Neural cell (in vitro differentiated cells): Measurements from ENCODE around the gene CDH8. TPM values are rescaled to one million over a fixed set of nuclear protein-coding genes. Genes with fewer than 3 reads are reported as not detected.

Experiments
- H2AFZ ChIP-seq: fragments of 200-600, 300-800 bp; sonication (generic), shearing (Covaris generic); 2 replicates; pipeline ENCODE4 v1.6.0; 2014; ENCODE audit warnings: low read depth, mild to moderate bottlenecking, antibody characterized with exemption, low read length, moderate library complexity
- H3F3A ChIP-seq: fragments of 200-600 bp; shearing (Covaris generic); 2 replicates; pipeline ENCODE4 v1.6.1; 2016; ENCODE audit warnings: mild to moderate bottlenecking, moderate library complexity, mixed read lengths, antibody characterized with exemption, low read length; ENCODE audit not compliant: insufficient read depth, poor library complexity, severe bottlenecking
- H3K27ac ChIP-seq: fragments of 200-600, 300-800 bp; sonication (generic), shearing (Covaris generic); 2 replicates; pipeline ENCODE4 v1.5.1; 2014; ENCODE audit warnings: mild to moderate bottlenecking, low read length, moderate library complexity
- H3K27me3 ChIP-seq: fragments of 300-800, 200-600 bp; sonication (generic), shearing (Covaris generic); 2 replicates; pipeline ENCODE4 v1.6.0; 2014; ENCODE audit warnings: mild to moderate bottlenecking, low read depth, low read length, moderate library complexity; ENCODE audit not compliant: insufficient read depth
- H3K36me3 ChIP-seq: fragments of 300-800, 200-600 bp; sonication (generic), shearing (Covaris generic); 2 replicates; pipeline ENCODE4 v1.5.1; 2014; ENCODE audit warnings: mild to moderate bottlenecking, antibody characterized with exemption, low read length, moderate library complexity; ENCODE audit not compliant: insufficient read depth
- H3K4me2 ChIP-seq: fragments of 300-800, 200-600 bp; sonication (generic), shearing (Covaris generic); 2 replicates; pipeline ENCODE4 v1.6.0; 2014; ENCODE audit warnings: mild to moderate bottlenecking, low read length
- H3K4me3 ChIP-seq: fragments of 300-800, 200-600 bp; sonication (generic), shearing (Covaris generic); 2 replicates; pipeline ENCODE4 v1.5.1; 2014; ENCODE audit warnings: mild to moderate bottlenecking, low read length, moderate library complexity
- H3K79me2 ChIP-seq: fragments of 200-600 bp; shearing (Covaris generic); replicated peaks from 2 replicates; pipeline ENCODE4 v1.6.0; 2014; ENCODE audit warnings: mild to moderate bottlenecking, low read length, moderate library complexity; ENCODE audit not compliant: insufficient read depth
- H3K9ac ChIP-seq: fragments of 300-800, 200-600 bp; sonication (generic), shearing (Covaris generic); 2 replicates; pipeline ENCODE4 v1.6.1; 2016; ENCODE audit warnings: mild to moderate bottlenecking, low read length, mixed read lengths
- H3K9me2 ChIP-seq: fragments of 200-600 bp; shearing (Covaris generic); 2 replicates; pipeline ENCODE4 v1.6.1; 2016; ENCODE audit warnings: mild to moderate bottlenecking, low read length, mixed read lengths; ENCODE audit not compliant: insufficient read depth
- H3K9me3 ChIP-seq: fragments of 200-600, 300-800 bp; sonication (generic), shearing (Covaris generic); 2 replicates; pipeline ENCODE4 v1.6.1; 2016; ENCODE audit warnings: mild to moderate bottlenecking, mixed run types, low read length, moderate library complexity, mixed read lengths
- H4K20me1 ChIP-seq: fragments of 200-600 bp; shearing (Covaris generic); 2 replicates; pipeline ENCODE4 v1.6.1; 2016; ENCODE audit warnings: mild to moderate bottlenecking, mixed run types; ENCODE audit not compliant: insufficient read depth
- EP300 ChIP-seq: fragments of 450-650 bp; conservative IDR thresholded peaks from 2 replicates; pipeline ENCODE4 v1.6.1; 2014; ENCODE audit warnings: antibody characterized with exemption, mild to moderate bottlenecking, moderate library complexity; ENCODE audit not compliant: poor library complexity, severe bottlenecking
- EZH2 ChIP-seq: fragments of 200-600, 300-800 bp; shearing (Covaris generic), sonication (generic); IDR thresholded peaks from 2 replicates; pipeline ENCODE4 v1.6.1; 2014; ENCODE audit warnings: antibody characterized with exemption, low read length, borderline replicate concordance, mild to moderate bottlenecking; ENCODE audit not compliant: insufficient read depth, poor library complexity, severe bottlenecking
- MXI1 ChIP-seq: fragments of 450-650 bp; conservative IDR thresholded peaks from 2 replicates; pipeline ENCODE4 v1.6.1; 2014; ENCODE audit warnings: antibody characterized with exemption, mild to moderate bottlenecking; ENCODE audit not compliant: poor library complexity, severe bottlenecking
- POLR2AphosphoS5 ChIP-seq: IDR thresholded peaks from 2 replicates; pipeline ENCODE4 v1.6.1; 2012
- RAD21 ChIP-seq: fragments of 450-650 bp; conservative IDR thresholded peaks from 2 replicates; pipeline ENCODE4 v1.6.1; 2014; ENCODE audit warnings: antibody characterized with exemption, mild to moderate bottlenecking, moderate library complexity
- REST ChIP-seq: IDR thresholded peaks from 2 replicates; pipeline ENCODE4 v1.6.1; 2012; ENCODE audit warnings: borderline replicate concordance
- SMC3 ChIP-seq: fragments of 450-650 bp; conservative IDR thresholded peaks from 2 replicates; pipeline ENCODE4 v1.6.1; 2014; ENCODE audit warnings: antibody characterized with exemption, mild to moderate bottlenecking, moderate library complexity; ENCODE audit not compliant: poor library complexity
- TAF1 ChIP-seq: IDR thresholded peaks from 2 replicates; pipeline ENCODE4 v1.6.1; 2012; ENCODE audit warnings: low read depth
- polyA plus RNA-seq: library from polyadenylated mRNA; depleted of rRNA; stranded (reverse); fragments of >200 nt; gene quantifications from 2 replicates; pipeline ENCODE4 v1.2.3, GENCODE V29; 2014
- TF ChIP-seq, protein P1 (sequence below): fragments of 450-650 bp; IDR thresholded peaks from 2 replicates; pipeline ENCODE4 v1.5.1; 2014; ENCODE audit warnings: antibody characterized with exemption, mild to moderate bottlenecking, moderate library complexity; ENCODE audit not compliant: poor library complexity, severe bottlenecking

CDH8 gene
- polyA plus RNA-seq, 1 donor from 2014 or later, result 5.0 TPM

- Histone ChIP-seq H3K9ac (no peak overlapping the region), H2AFZ (no peak overlapping the region), H3K4me2 (no peak overlapping the region), H3F3A (no peaks in the 10 kb centered on the region), H3K4me3 (no peak overlapping the region), H4K20me1 (no peaks in the 10 kb centered on the region), H3K36me3 (no peaks in the 10 kb centered on the region), H3K27me3 (no peaks in the 10 kb centered on the region), H3K9me3 (no peaks in the 10 kb centered on the region), H3K9me2 (no peaks in the 10 kb centered on the region), H3K27ac (no peak overlapping the region), H3K79me2 (no peaks in the 10 kb centered on the region)
- no peak for TF ChIP-seq MXI1
- TF ChIP-seq EP300, result no peak
- no peak for TF ChIP-seq TAF1
- TF ChIP-seq EZH2, result no peak
- TF ChIP-seq POLR2AphosphoS5, result no peak
- no peak for TF ChIP-seq REST
- TF ChIP-seq, protein P1, sequence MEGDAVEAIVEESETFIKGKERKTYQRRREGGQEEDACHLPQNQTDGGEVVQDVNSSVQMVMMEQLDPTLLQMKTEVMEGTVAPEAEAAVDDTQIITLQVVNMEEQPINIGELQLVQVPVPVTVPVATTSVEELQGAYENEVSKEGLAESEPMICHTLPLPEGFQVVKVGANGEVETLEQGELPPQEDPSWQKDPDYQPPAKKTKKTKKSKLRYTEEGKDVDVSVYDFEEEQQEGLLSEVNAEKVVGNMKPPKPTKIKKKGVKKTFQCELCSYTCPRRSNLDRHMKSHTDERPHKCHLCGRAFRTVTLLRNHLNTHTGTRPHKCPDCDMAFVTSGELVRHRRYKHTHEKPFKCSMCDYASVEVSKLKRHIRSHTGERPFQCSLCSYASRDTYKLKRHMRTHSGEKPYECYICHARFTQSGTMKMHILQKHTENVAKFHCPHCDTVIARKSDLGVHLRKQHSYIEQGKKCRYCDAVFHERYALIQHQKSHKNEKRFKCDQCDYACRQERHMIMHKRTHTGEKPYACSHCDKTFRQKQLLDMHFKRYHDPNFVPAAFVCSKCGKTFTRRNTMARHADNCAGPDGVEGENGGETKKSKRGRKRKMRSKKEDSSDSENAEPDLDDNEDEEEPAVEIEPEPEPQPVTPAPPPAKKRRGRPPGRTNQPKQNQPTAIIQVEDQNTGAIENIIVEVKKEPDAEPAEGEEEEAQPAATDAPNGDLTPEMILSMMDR, result no peak
- TF ChIP-seq RAD21, result no peak
- no peak for TF ChIP-seq SMC3
These were observed 310.1 kb downstream of the CDH8 start for GRCh38 chr16:61726125-61726524.

- H3K27ac ChIP-seq, result no peak overlapping the region
- H2AFZ ChIP-seq, result no peak overlapping the region
- no peaks in the 10 kb centered on the region for H3K27me3 ChIP-seq
- no peak overlapping the region for H3K4me2 ChIP-seq
- H4K20me1 ChIP-seq, result no peaks in the 10 kb centered on the region
- no peak overlapping the region for H3K9ac ChIP-seq
- H3K9me3 ChIP-seq, result no peaks in the 10 kb centered on the region
- TF ChIP-seq RAD21 (no peak), REST (no peak), EP300 (no peak), POLR2AphosphoS5 (no peak), MXI1 (no peak), EZH2 (no peak), TAF1 (no peak), SMC3 (no peak)
- TF ChIP-seq, protein P1, result no peak
- H3K79me2 ChIP-seq, result no peaks in the 10 kb centered on the region
- no peaks in the 10 kb centered on the region for H3K36me3 ChIP-seq
- no peaks in the 10 kb centered on the region for H3F3A ChIP-seq
- H3K9me2 ChIP-seq, result no peaks in the 10 kb centered on the region
- H3K4me3 ChIP-seq, result no peak overlapping the region
These were observed 314.7 kb downstream of the CDH8 start for GRCh38 chr16:61721544-61721943.
